Vagina (tissue), 2 donors: ENCODE measurements around the gene SPACA4. TPM values are rescaled to one million over a fixed set of nuclear protein-coding genes. Genes with fewer than 3 reads are reported as not detected.

Source experiments
- DNase-seq, 2 donors: peaks; one replicate each; pipeline ENCODE4 v3.0.0-alpha.2; 2017; ENCODE audit errors: extremely low spot score in 2 of 2
- H3K27ac ChIP-seq: fragments of 200-600 bp; sonication (generic); one replicate; pipeline ENCODE4 v1.5.1; 2019
- H3K27me3 ChIP-seq: fragments of 200-600 bp; sonication (generic); one replicate; pipeline ENCODE4 v1.5.1; 2019
- H3K36me3 ChIP-seq, 2 donors: fragments of 200-600 bp; sonication (generic); one replicate each; pipeline ENCODE4 v1.5.1; 2017 to 2019
- H3K4me1 ChIP-seq: fragments of 200-600 bp; sonication (generic); one replicate; pipeline ENCODE4 v1.5.1; 2019
- H3K4me3 ChIP-seq, 2 donors: fragments of 200-600 bp; sonication (generic); 1 replicate in 1 of 2; 2 replicates in 1 of 2; pipeline ENCODE4 v1.5.1; 2016 to 2019
- H3K9me3 ChIP-seq: fragments of 200-600 bp; sonication (generic); one replicate; pipeline ENCODE4 v1.5.1; 2019
- POLR2A ChIP-seq, 2 donors: fragments of 450-650 bp; IDR thresholded peaks; one replicate each; pipeline ENCODE4 v1.6.1; 2017; ENCODE audit warnings: antibody characterized with exemption in 2 of 2, mild to moderate bottlenecking in 2 of 2, moderate library complexity in 2 of 2
- POLR2AphosphoS5 ChIP-seq, 2 donors: sonication (generic); formaldehyde crosslinking; IDR thresholded peaks; one replicate each; pipeline ENCODE4 v1.9.0; 2017; ENCODE audit warnings: antibody characterized with exemption in 2 of 2, mild to moderate bottlenecking in 2 of 2, low read depth in 1 of 2; ENCODE audit not compliant: insufficient read depth in 1 of 2
- intact Hi-C: fragments of 100-400 bp; cut with DNase I; formaldehyde crosslinking; loops from one replicate; pipeline ENCODE4 v1.15.1; 2023
- total RNA-seq: library from RNA; depleted of rRNA; stranded (reverse); fragments of >200 nt; gene quantifications from one replicate; pipeline ENCODE4 v1.2.3, GENCODE V29; 2016
- TF ChIP-seq, protein P1 (sequence below), 3 experiments: fragments of 450-650 bp in 2 of 3; fragments of 200-600 bp in 1 of 3; sonication (generic) in 1 of 3; IDR thresholded peaks; one replicate each; pipeline ENCODE4 v1.5.1; 2017 to 2019; ENCODE audit warnings: antibody characterized with exemption in 3 of 3, mild to moderate bottlenecking in 2 of 3, moderate library complexity in 2 of 3

SPACA4 gene
- total RNA-seq, 1 donor from 2014 or later = 3.9 TPM

DNA sequence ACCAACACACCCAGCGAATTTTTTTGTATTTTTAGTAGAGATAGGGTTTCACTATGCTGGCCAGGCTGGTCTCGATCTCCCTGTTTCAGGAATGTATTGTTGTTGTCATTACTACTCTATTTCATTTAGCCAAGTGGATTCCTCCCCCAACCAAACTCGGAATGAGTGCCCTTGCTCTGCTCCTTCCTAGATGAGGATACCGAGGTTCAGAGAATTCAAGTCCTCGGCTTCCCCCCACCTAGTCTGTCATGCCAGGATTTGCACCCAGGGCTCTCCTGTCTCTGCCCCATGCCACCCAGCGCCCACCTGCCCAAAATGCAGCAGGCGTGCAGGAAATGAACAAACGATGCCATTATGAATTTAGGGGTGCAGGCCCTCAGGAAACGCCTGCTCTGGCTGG lies 3.5 kb upstream of the SPACA4 start:
- Histone ChIP-seq H3K27ac (no peak overlapping the region), H3K4me1 (no peaks in the 10 kb centered on the region), H3K36me3 (no peaks in the 10 kb centered on the region), H3K27me3 (no peaks in the 10 kb centered on the region), H3K9me3 (no peaks in the 10 kb centered on the region), H3K4me3 (no peak overlapping the region)
- intact Hi-C loops = no loop called here
- TF ChIP-seq POLR2A (IDR thresholded peaks at IDR 0.05) (no peak), POLR2AphosphoS5 (IDR thresholded peaks at IDR 0.05; ENCODE audit: insufficient read depth in 1 of 2, low read depth in 1 of 2) (no peak)
- TF ChIP-seq, protein P1, sequence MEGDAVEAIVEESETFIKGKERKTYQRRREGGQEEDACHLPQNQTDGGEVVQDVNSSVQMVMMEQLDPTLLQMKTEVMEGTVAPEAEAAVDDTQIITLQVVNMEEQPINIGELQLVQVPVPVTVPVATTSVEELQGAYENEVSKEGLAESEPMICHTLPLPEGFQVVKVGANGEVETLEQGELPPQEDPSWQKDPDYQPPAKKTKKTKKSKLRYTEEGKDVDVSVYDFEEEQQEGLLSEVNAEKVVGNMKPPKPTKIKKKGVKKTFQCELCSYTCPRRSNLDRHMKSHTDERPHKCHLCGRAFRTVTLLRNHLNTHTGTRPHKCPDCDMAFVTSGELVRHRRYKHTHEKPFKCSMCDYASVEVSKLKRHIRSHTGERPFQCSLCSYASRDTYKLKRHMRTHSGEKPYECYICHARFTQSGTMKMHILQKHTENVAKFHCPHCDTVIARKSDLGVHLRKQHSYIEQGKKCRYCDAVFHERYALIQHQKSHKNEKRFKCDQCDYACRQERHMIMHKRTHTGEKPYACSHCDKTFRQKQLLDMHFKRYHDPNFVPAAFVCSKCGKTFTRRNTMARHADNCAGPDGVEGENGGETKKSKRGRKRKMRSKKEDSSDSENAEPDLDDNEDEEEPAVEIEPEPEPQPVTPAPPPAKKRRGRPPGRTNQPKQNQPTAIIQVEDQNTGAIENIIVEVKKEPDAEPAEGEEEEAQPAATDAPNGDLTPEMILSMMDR (IDR thresholded peaks at IDR 0.05) = no peak
- no peak for DNase-seq

GRCh38 chr19:48603449-48603848 lies 3.1 kb upstream of the SPACA4 start:
- no peak overlapping the region for H3K27ac ChIP-seq
- H3K4me1 ChIP-seq = no peaks in the 10 kb centered on the region
- H3K4me3 ChIP-seq = no peak overlapping the region
- H3K9me3 ChIP-seq = no peaks in the 10 kb centered on the region
- TF ChIP-seq, protein P1 (IDR thresholded peaks at IDR 0.05) = no peak
- TF ChIP-seq POLR2A (IDR thresholded peaks at IDR 0.05) (no peak), POLR2AphosphoS5 (IDR thresholded peaks at IDR 0.05; ENCODE audit: insufficient read depth in 1 of 2, low read depth in 1 of 2) (no peak)
- intact Hi-C loops = no loop called here
- H3K27me3 ChIP-seq = no peaks in the 10 kb centered on the region
- no peak for DNase-seq
- H3K36me3 ChIP-seq = no peaks in the 10 kb centered on the region

- intact Hi-C loops = no loop called here
- Histone ChIP-seq H3K27ac (no peak overlapping the region), H3K4me3 (no peak overlapping the region), H3K27me3 (no peaks in the 10 kb centered on the region), H3K4me1 (no peaks in the 10 kb centered on the region), H3K36me3 (no peaks in the 10 kb centered on the region), H3K9me3 (no peaks in the 10 kb centered on the region)
- TF ChIP-seq POLR2A (IDR thresholded peaks at IDR 0.05) (no peak), POLR2AphosphoS5 (IDR thresholded peaks at IDR 0.05; ENCODE audit: insufficient read depth in 1 of 2, low read depth in 1 of 2) (no peak)
- TF ChIP-seq, protein P1 (IDR thresholded peaks at IDR 0.05) = no peak
- DNase-seq = no peak
Observed at GRCh38 chr19:48603850-48604249, 2.7 kb upstream of the SPACA4 start.

- Histone ChIP-seq H3K4me3 (no peak overlapping the region), H3K27ac (no peak overlapping the region), H3K27me3 (no peaks in the 10 kb centered on the region), H3K9me3 (no peaks in the 10 kb centered on the region), H3K36me3 (no peaks in the 10 kb centered on the region), H3K4me1 (no peaks in the 10 kb centered on the region)
- no peak for TF ChIP-seq POLR2AphosphoS5 (IDR thresholded peaks at IDR 0.05; ENCODE audit: insufficient read depth in 1 of 2, low read depth in 1 of 2)
- TF ChIP-seq POLR2A (IDR thresholded peaks at IDR 0.05) = no peak
- TF ChIP-seq, protein P1 (IDR thresholded peaks at IDR 0.05) = no peak
- no peak for DNase-seq
- intact Hi-C loops = no loop called here
Observed at GRCh38 chr19:48607359-48607755, 815 bp downstream of the SPACA4 start.

GRCh38 chr19:48608798-48609263 lies 2.3 kb downstream of the SPACA4 start:
- no peaks in the 10 kb centered on the region for H3K36me3 ChIP-seq
- no peak for TF ChIP-seq POLR2AphosphoS5 (IDR thresholded peaks at IDR 0.05; ENCODE audit: insufficient read depth in 1 of 2, low read depth in 1 of 2)
- no peak for TF ChIP-seq POLR2A (IDR thresholded peaks at IDR 0.05)
- TF ChIP-seq, protein P1 (IDR thresholded peaks at IDR 0.05) = no peak
- intact Hi-C loops = no loop called here
- no peaks in the 10 kb centered on the region for H3K4me1 ChIP-seq
- no peak overlapping the region for H3K4me3 ChIP-seq
- no peak overlapping the region for H3K27ac ChIP-seq
- no peak for DNase-seq
- H3K9me3 ChIP-seq = no peaks in the 10 kb centered on the region
- no peaks in the 10 kb centered on the region for H3K27me3 ChIP-seq
